PC-3 (cell line): ENCODE results near the gene VAV3.

ENCODE experiments used
- EZH2 ChIP-seq: fragments of 300-600 bp; sonication (generic); IDR thresholded peaks from one replicate; pipeline ENCODE4 v1.6.1; 2017; ENCODE audit warnings: antibody characterized with exemption, mild to moderate bottlenecking, low read length; ENCODE audit not compliant: unreplicated experiment
- EZH2phosphoT487 ChIP-seq: fragments of 300-600 bp; sonication (generic); IDR thresholded peaks from 2 replicates; pipeline ENCODE4 v1.6.1; 2018; ENCODE audit warnings: mild to moderate bottlenecking, antibody characterized with exemption, low read length, borderline replicate concordance
- TF ChIP-seq, protein P1 (sequence below): fragments of 300-600 bp; sonication (generic); conservative IDR thresholded peaks from 2 replicates; pipeline ENCODE4 v1.5.1; 2017; ENCODE audit warnings: antibody characterized with exemption, low read depth, mild to moderate bottlenecking, low read length

DNA sequence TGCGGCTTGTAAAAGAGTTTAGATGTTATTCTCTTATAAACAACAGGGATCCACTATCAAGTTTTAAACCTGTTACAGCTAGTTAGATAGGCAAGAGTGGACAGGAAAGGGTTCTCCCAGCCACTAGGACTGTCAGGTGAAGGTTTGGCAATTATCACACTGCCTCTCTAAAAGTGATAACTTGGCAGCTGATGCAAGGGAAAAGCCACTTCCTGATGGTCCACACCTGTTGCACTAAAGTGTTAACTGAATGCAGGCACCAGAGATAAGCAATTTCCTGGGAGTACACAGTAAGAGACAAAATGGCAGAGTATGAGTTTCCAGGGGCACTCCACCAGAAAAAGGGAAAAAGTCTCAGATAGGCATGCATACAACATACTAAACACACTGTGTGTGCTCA, 99.4 kb downstream of the VAV3 start:
- TF ChIP-seq, protein P1, sequence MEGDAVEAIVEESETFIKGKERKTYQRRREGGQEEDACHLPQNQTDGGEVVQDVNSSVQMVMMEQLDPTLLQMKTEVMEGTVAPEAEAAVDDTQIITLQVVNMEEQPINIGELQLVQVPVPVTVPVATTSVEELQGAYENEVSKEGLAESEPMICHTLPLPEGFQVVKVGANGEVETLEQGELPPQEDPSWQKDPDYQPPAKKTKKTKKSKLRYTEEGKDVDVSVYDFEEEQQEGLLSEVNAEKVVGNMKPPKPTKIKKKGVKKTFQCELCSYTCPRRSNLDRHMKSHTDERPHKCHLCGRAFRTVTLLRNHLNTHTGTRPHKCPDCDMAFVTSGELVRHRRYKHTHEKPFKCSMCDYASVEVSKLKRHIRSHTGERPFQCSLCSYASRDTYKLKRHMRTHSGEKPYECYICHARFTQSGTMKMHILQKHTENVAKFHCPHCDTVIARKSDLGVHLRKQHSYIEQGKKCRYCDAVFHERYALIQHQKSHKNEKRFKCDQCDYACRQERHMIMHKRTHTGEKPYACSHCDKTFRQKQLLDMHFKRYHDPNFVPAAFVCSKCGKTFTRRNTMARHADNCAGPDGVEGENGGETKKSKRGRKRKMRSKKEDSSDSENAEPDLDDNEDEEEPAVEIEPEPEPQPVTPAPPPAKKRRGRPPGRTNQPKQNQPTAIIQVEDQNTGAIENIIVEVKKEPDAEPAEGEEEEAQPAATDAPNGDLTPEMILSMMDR, result no peak
- TF ChIP-seq EZH2 (no peak), EZH2phosphoT487 (no peak)
